HCT116 (cell line): ENCODE measurements around the gene RUFY1.

Experiments used
- CBX3 ChIP-seq: IDR thresholded peaks from 2 replicates; pipeline ENCODE4 v1.6.1; 2012; ENCODE audit warnings: low read depth
- CTCF ChIP-seq, 3 experiments: fragments of 200-600 bp in 1 of 3; sonication (generic) in 1 of 3; IDR thresholded peaks in 2 of 3; conservative IDR thresholded peaks in 1 of 3; 2 replicates each; pipeline ENCODE4 v1.5.1; 2012 to 2017; ENCODE audit warnings: low read depth in 2 of 3, low read length in 2 of 3, antibody characterized with exemption in 1 of 3, borderline replicate concordance in 1 of 3, control low read depth in 1 of 3, mild to moderate bottlenecking in 1 of 3, mixed read lengths in 1 of 3, mixed run types in 1 of 3, moderate library complexity in 1 of 3; ENCODE audit not compliant: insufficient read depth in 1 of 3
- EZH2 ChIP-seq: fragments of 200-600 bp; sonication (generic); IDR thresholded peaks from 2 replicates; pipeline ENCODE4 v1.6.1; 2017; ENCODE audit warnings: antibody characterized with exemption, mixed run types
- FOSL1 ChIP-seq: IDR thresholded peaks from 2 replicates; pipeline ENCODE4 v1.6.1; 2012; ENCODE audit warnings: low read depth
- POLR2A ChIP-seq: IDR thresholded peaks from 2 replicates; pipeline ENCODE4 v1.7.0; 2011; ENCODE audit warnings: borderline replicate concordance; ENCODE audit not compliant: insufficient read depth, insufficient read length; ENCODE audit errors: extremely low read depth
- POLR2AphosphoS5 ChIP-seq: IDR thresholded peaks from 2 replicates; pipeline ENCODE4 v1.6.1; 2011; ENCODE audit warnings: mild to moderate bottlenecking, low read depth, low read length, moderate library complexity
- RAD21 ChIP-seq: IDR thresholded peaks from 2 replicates; pipeline ENCODE4 v1.6.1; 2012; ENCODE audit warnings: low read depth, mild to moderate bottlenecking
- ZBTB33 ChIP-seq: IDR thresholded peaks from 2 replicates; pipeline ENCODE4 v1.6.1; 2011; ENCODE audit warnings: mild to moderate bottlenecking, low read length, moderate library complexity; ENCODE audit not compliant: insufficient replicate concordance; ENCODE audit errors: extremely low read depth

GRCh38 chr5:179606910-179607159 lies 56.5 kb downstream of the RUFY1 start:
- TF ChIP-seq CTCF (IDR thresholded peaks at IDR 0.05 in 2 of 3, conservative IDR thresholded peaks at IDR 0.05 in 1 of 3; ENCODE audit: borderline replicate concordance in 1 of 3, insufficient read depth in 1 of 3, low read depth in 2 of 3, low read length in 2 of 3) (no peak), POLR2AphosphoS5 (no peak), ZBTB33 (no peak), CBX3 (no peak), EZH2 (no peak), POLR2A (no peak), RAD21 (no peak), FOSL1 (no peak)
